HepG2 (cell line): ENCODE results near the gene C3orf18. TPM values are rescaled to one million over a fixed set of nuclear protein-coding genes. Genes with fewer than 3 reads are reported as not detected.

ENCODE experiments used
- FOXA3 ChIP-seq: IDR thresholded peaks from 2 replicates; pipeline ENCODE4 v1.6.1; 2016; ENCODE audit warnings: missing genetic modification reagents, missing compliant biosample characterization
- FOXK1 ChIP-seq: sonication (generic); formaldehyde crosslinking; IDR thresholded peaks from 2 replicates; pipeline ENCODE4 v1.4.0; 2020; ENCODE audit warnings: low read depth, missing genetic modification reagents, borderline replicate concordance
- FOXP1 ChIP-seq, 2 experiments: fragments of 450-650 bp in 1 of 2; IDR thresholded peaks; 2 replicates each; pipeline ENCODE4 v1.6.1; 2017 to 2018; ENCODE audit warnings: antibody characterized with exemption in 1 of 2
- HNF4G ChIP-seq, 2 experiments: sonication (generic) in 1 of 2; formaldehyde crosslinking in 1 of 2; IDR thresholded peaks; 2 replicates each; pipeline versions ENCODE4 v1.4.0 to v1.6.1; 2011 to 2020; ENCODE audit warnings: borderline replicate concordance in 2 of 2, low read depth in 2 of 2, mild to moderate bottlenecking in 2 of 2, low read length in 1 of 2, missing genetic modification reagents in 1 of 2, moderate library complexity in 1 of 2
- LRRFIP1 ChIP-seq: sonication (generic); formaldehyde crosslinking; conservative IDR thresholded peaks from 2 replicates; pipeline ENCODE4 v1.4.0; 2020; ENCODE audit warnings: missing genetic modification reagents
- NR1H2 ChIP-seq: sonication (generic); formaldehyde crosslinking; IDR thresholded peaks from 2 replicates; pipeline ENCODE4 v1.8.1; 2022; ENCODE audit warnings: low read depth, missing genetic modification reagents, borderline replicate concordance
- RAD51 ChIP-seq: fragments of 450-650 bp; IDR thresholded peaks from 2 replicates; pipeline ENCODE4 v1.6.1; 2016; ENCODE audit warnings: borderline replicate concordance
- SAFB2 ChIP-seq: sonication (generic); formaldehyde crosslinking; IDR thresholded peaks from 2 replicates; pipeline ENCODE4 v1.5.1; 2020; ENCODE audit warnings: missing genetic modification reagents, low read depth, mild to moderate bottlenecking, borderline replicate concordance
- SRSF9 ChIP-seq: fragments of 200-400 bp; formaldehyde crosslinking; IDR thresholded peaks from 2 replicates; pipeline ENCODE4 v1.6.1; 2018; ENCODE audit warnings: borderline replicate concordance, mild to moderate bottlenecking, low read depth, low read length; ENCODE audit not compliant: insufficient read depth, poor library complexity, severe bottlenecking
- ZBTB20 ChIP-seq: sonication (generic); formaldehyde crosslinking; IDR thresholded peaks from 2 replicates; pipeline ENCODE4 v1.8.1; 2023; ENCODE audit warnings: missing genetic modification reagents, low read depth, mild to moderate bottlenecking, borderline replicate concordance
- ZNF253 ChIP-seq: sonication (generic); formaldehyde crosslinking; IDR thresholded peaks from 2 replicates; pipeline ENCODE4 v1.8.0; 2022; ENCODE audit warnings: mild to moderate bottlenecking, missing genetic modification reagents, borderline replicate concordance
- ZNF326 ChIP-seq: sonication (generic); formaldehyde crosslinking; IDR thresholded peaks from 2 replicates; pipeline ENCODE4 v1.4.0; 2020; ENCODE audit warnings: missing genetic modification reagents, borderline replicate concordance
- ZNF446 ChIP-seq: sonication (generic); formaldehyde crosslinking; IDR thresholded peaks from 2 replicates; pipeline ENCODE4 v1.5.0; 2020; ENCODE audit warnings: mild to moderate bottlenecking, missing genetic modification reagents
- ZNF572 ChIP-seq: sonication (generic); formaldehyde crosslinking; IDR thresholded peaks from 2 replicates; pipeline ENCODE4 v1.5.1; 2020; ENCODE audit warnings: mild to moderate bottlenecking, missing genetic modification reagents
- ZNF614 ChIP-seq: IDR thresholded peaks from 2 replicates; pipeline ENCODE4 v1.6.1; 2018; ENCODE audit warnings: missing biosample characterization, missing genetic modification reagents, inconsistent platforms, borderline replicate concordance
- polyA plus RNA-seq, 8 experiments: library from polyadenylated mRNA; depleted of rRNA in 3 of 8; stranded (reverse) in 7 of 8; unstranded in 1 of 8; fragments of >200 nt; fragmentation: Illumina TruSeq in 4 of 8; extraction: Trizol in 4 of 8; gene quantifications; 2 replicates each; pipeline versions ENCODE4 v1.2.1 to v1.2.3, GENCODE V29; 2011 to 2016; ENCODE audit warnings: low read depth in 4 of 8, missing spikeins in 1 of 8, mixed read lengths in 1 of 8; ENCODE audit not compliant: insufficient read depth in 1 of 8
- total RNA-seq, 5 experiments: library from RNA; depleted of rRNA; stranded (reverse); fragments of >200 nt; fragmentation: Illumina TruSeq; extraction: Trizol; gene quantifications; 2 replicates each; pipeline ENCODE4 v1.2.3, GENCODE V29; 2016; ENCODE audit warnings: low read depth in 1 of 5
- TF ChIP-seq, protein P1 (sequence below): sonication (generic); formaldehyde crosslinking; IDR thresholded peaks from 2 replicates; pipeline ENCODE4 v1.4.0; 2020; ENCODE audit warnings: missing genetic modification reagents, borderline replicate concordance
- TF ChIP-seq, protein P2 (sequence below): sonication (generic); formaldehyde crosslinking; IDR thresholded peaks from 2 replicates; pipeline ENCODE4 v1.4.0; 2020; ENCODE audit warnings: low read depth, missing genetic modification reagents

Gene C3orf18
- total and polyA plus RNA-seq, 2 of the 13 experiments (the other 11 are each of a cell fraction or from before 2014, with no cell fraction given): 1.6 to 4.8 TPM

- TF ChIP-seq, protein P1, sequence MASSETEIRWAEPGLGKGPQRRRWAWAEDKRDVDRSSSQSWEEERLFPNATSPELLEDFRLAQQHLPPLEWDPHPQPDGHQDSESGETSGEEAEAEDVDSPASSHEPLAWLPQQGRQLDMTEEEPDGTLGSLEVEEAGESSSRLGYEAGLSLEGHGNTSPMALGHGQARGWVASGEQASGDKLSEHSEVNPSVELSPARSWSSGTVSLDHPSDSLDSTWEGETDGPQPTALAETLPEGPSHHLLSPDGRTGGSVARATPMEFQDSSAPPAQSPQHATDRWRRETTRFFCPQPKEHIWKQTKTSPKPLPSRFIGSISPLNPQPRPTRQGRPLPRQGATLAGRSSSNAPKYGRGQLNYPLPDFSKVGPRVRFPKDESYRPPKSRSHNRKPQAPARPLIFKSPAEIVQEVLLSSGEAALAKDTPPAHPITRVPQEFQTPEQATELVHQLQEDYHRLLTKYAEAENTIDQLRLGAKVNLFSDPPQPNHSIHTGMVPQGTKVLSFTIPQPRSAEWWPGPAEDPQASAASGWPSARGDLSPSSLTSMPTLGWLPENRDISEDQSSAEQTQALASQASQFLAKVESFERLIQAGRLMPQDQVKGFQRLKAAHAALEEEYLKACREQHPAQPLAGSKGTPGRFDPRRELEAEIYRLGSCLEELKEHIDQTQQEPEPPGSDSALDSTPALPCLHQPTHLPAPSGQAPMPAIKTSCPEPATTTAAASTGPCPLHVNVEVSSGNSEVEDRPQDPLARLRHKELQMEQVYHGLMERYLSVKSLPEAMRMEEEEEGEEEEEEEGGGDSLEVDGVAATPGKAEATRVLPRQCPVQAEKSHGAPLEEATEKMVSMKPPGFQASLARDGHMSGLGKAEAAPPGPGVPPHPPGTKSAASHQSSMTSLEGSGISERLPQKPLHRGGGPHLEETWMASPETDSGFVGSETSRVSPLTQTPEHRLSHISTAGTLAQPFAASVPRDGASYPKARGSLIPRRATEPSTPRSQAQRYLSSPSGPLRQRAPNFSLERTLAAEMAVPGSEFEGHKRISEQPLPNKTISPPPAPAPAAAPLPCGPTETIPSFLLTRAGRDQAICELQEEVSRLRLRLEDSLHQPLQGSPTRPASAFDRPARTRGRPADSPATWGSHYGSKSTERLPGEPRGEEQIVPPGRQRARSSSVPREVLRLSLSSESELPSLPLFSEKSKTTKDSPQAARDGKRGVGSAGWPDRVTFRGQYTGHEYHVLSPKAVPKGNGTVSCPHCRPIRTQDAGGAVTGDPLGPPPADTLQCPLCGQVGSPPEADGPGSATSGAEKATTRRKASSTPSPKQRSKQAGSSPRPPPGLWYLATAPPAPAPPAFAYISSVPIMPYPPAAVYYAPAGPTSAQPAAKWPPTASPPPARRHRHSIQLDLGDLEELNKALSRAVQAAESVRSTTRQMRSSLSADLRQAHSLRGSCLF (CRISPR knock-in tag): no peak
- TF ChIP-seq ZNF326 (no peak), FOXP1 (IDR thresholded peaks at IDR 0.05) (peak; percentile 85), FOXP1 (CRISPR knock-in tag; IDR thresholded peaks at IDR 0.05) (peak; percentile 83), ZNF614 (no peak), ZNF572 (CRISPR knock-in tag) (no peak), FOXA3 (CRISPR knock-in tag) (peak; percentile 80), ZBTB20 (CRISPR knock-in tag) (no peak), NR1H2 (CRISPR knock-in tag) (no peak), SAFB2 (CRISPR knock-in tag) (no peak), RAD51 (no peak), SRSF9 (no peak), ZNF446 (CRISPR knock-in tag) (no peak), HNF4G (IDR thresholded peaks at IDR 0.05; ENCODE audit: borderline replicate concordance, low read depth, low read length) (peak; percentile 96), HNF4G (CRISPR knock-in tag; IDR thresholded peaks at IDR 0.05; ENCODE audit: borderline replicate concordance, low read depth) (peak; percentile 60; the same call in 1 of the 2 replicates), LRRFIP1 (CRISPR knock-in tag) (no peak), FOXK1 (CRISPR knock-in tag) (0 out of 2 replicates have a peak, but pooled peaks have one; percentile 6), ZNF253 (CRISPR knock-in tag) (no peak)
- TF ChIP-seq, protein P2, sequence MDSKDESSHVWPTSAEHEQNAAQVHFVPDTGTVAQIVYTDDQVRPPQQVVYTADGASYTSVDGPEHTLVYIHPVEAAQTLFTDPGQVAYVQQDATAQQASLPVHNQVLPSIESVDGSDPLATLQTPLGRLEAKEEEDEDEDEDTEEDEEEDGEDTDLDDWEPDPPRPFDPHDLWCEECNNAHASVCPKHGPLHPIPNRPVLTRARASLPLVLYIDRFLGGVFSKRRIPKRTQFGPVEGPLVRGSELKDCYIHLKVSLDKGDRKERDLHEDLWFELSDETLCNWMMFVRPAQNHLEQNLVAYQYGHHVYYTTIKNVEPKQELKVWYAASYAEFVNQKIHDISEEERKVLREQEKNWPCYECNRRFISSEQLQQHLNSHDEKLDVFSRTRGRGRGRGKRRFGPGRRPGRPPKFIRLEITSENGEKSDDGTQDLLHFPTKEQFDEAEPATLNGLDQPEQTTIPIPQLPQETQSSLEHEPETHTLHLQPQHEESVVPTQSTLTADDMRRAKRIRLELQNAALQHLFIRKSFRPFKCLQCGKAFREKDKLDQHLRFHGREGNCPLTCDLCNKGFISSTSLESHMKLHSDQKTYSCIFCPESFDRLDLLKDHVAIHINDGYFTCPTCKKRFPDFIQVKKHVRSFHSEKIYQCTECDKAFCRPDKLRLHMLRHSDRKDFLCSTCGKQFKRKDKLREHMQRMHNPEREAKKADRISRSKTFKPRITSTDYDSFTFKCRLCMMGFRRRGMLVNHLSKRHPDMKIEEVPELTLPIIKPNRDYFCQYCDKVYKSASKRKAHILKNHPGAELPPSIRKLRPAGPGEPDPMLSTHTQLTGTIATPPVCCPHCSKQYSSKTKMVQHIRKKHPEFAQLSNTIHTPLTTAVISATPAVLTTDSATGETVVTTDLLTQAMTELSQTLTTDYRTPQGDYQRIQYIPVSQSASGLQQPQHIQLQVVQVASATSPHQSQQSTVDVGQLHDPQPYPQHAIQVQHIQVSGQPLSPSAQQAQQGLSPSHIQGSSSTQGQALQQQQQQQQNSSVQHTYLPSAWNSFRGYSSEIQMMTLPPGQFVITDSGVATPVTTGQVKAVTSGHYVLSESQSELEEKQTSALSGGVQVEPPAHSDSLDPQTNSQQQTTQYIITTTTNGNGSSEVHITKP (CRISPR knock-in tag): no peak
Observed at GRCh38 chr3:50588759-50589433, 21.3 kb upstream of the C3orf18 start (continued).
